Gastroesophageal sphincter (tissue), 4 donors: ENCODE data around the gene GP5. TPM values are rescaled to one million over a fixed set of nuclear protein-coding genes. Genes with fewer than 3 reads are reported as not detected.

Experiments
- ATAC-seq: fragments of 150-250 bp; one replicate; pipeline ENCODE4 v1.9.1; 2016; ENCODE audit warnings: mild to moderate bottlenecking, moderate library complexity
- H3K27ac ChIP-seq, 4 donors: fragments of 200-600 bp; sonication (generic) in 3 of 4; 1 replicate in 3 of 4; 2 replicates in 1 of 4; pipeline ENCODE4 v1.5.1; 2016 to 2019
- H3K27me3 ChIP-seq: fragments of 200-600 bp; sonication (generic); one replicate; pipeline ENCODE4 v1.5.1; 2019
- H3K36me3 ChIP-seq, 2 donors: fragments of 200-600 bp; sonication (generic); one replicate each; pipeline ENCODE4 v1.5.1; 2019; ENCODE audit warnings: control low read depth in 1 of 2
- H3K4me1 ChIP-seq, 3 donors: fragments of 200-600 bp; sonication (generic); 1 replicate in 2 of 3; 2 replicates in 1 of 3; pipeline ENCODE4 v1.5.1; 2016 to 2019; ENCODE audit warnings: control low read depth in 2 of 3
- H3K4me3 ChIP-seq, 2 donors: fragments of 200-600 bp; sonication (generic); one replicate each; pipeline ENCODE4 v1.5.1; 2019; ENCODE audit warnings: mild to moderate bottlenecking in 1 of 2, moderate library complexity in 1 of 2
- H3K9me3 ChIP-seq, 3 donors: fragments of 200-600 bp; sonication (generic); one replicate each; pipeline ENCODE4 v1.5.1; 2017 to 2019; ENCODE audit warnings: control low read depth in 2 of 3
- EP300 ChIP-seq: sonication (generic); formaldehyde crosslinking; IDR thresholded peaks from one replicate; pipeline ENCODE4 v1.6.1; 2017; ENCODE audit warnings: antibody characterized with exemption, mild to moderate bottlenecking
- POLR2A ChIP-seq, 2 donors: fragments of 450-650 bp; IDR thresholded peaks; one replicate each; pipeline ENCODE4 v1.6.1; 2017; ENCODE audit warnings: antibody characterized with exemption in 2 of 2, mild to moderate bottlenecking in 2 of 2, moderate library complexity in 1 of 2
- POLR2AphosphoS5 ChIP-seq: sonication (generic); formaldehyde crosslinking; IDR thresholded peaks from one replicate; pipeline ENCODE4 v1.6.1; 2017; ENCODE audit warnings: antibody characterized with exemption
- WGBS, 2 donors: methylation state at CpG; one replicate each; pipeline ENCODE4 v1.1.5; 2018; ENCODE audit warnings: low coverage in 1 of 2; 5-methylcytosine and 5-hydroxymethylcytosine counted together
- total RNA-seq, 4 donors: library from RNA; depleted of rRNA; stranded (reverse); fragments of >200 nt; gene quantifications; one replicate each; pipeline ENCODE4 v1.1.0, GENCODE V29; 2016
- TF ChIP-seq, protein P1 (sequence below), 4 experiments: fragments of 200-600 bp in 2 of 4; fragments of 450-650 bp in 2 of 4; sonication (generic) in 1 of 4; IDR thresholded peaks; one replicate each; pipeline ENCODE4 v1.5.1; 2017 to 2019; ENCODE audit warnings: antibody characterized with exemption in 4 of 4, mild to moderate bottlenecking in 2 of 4, moderate library complexity in 2 of 4

The GP5 gene
- total RNA-seq, 4 donors from 2014 or later, result 0.31 TPM; not detected in 3

- ATAC-seq, result no peak
- no peak for TF ChIP-seq POLR2AphosphoS5
- no peak for TF ChIP-seq EP300
- no peak for TF ChIP-seq POLR2A (IDR thresholded peaks at IDR 0.05)
- TF ChIP-seq, protein P1, sequence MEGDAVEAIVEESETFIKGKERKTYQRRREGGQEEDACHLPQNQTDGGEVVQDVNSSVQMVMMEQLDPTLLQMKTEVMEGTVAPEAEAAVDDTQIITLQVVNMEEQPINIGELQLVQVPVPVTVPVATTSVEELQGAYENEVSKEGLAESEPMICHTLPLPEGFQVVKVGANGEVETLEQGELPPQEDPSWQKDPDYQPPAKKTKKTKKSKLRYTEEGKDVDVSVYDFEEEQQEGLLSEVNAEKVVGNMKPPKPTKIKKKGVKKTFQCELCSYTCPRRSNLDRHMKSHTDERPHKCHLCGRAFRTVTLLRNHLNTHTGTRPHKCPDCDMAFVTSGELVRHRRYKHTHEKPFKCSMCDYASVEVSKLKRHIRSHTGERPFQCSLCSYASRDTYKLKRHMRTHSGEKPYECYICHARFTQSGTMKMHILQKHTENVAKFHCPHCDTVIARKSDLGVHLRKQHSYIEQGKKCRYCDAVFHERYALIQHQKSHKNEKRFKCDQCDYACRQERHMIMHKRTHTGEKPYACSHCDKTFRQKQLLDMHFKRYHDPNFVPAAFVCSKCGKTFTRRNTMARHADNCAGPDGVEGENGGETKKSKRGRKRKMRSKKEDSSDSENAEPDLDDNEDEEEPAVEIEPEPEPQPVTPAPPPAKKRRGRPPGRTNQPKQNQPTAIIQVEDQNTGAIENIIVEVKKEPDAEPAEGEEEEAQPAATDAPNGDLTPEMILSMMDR (IDR thresholded peaks at IDR 0.05), result no peak
- Histone ChIP-seq H3K27ac (no peak overlapping the region), H3K4me3 (no peak overlapping the region), H3K4me1 (no peaks in the 10 kb centered on the region), H3K36me3 (no peaks in the 10 kb centered on the region), H3K9me3 (no peaks in the 10 kb centered on the region), H3K27me3 (peaks cover 42% of the 10 kb centered on the region)
- 58 to 63% methylated on average over 6 to 15 of the region's 15 CpGs for WGBS, 2 donors
These were observed 23.4 kb downstream of the GP5 start for GRCh38 chr3:194375473-194376240.

DNA sequence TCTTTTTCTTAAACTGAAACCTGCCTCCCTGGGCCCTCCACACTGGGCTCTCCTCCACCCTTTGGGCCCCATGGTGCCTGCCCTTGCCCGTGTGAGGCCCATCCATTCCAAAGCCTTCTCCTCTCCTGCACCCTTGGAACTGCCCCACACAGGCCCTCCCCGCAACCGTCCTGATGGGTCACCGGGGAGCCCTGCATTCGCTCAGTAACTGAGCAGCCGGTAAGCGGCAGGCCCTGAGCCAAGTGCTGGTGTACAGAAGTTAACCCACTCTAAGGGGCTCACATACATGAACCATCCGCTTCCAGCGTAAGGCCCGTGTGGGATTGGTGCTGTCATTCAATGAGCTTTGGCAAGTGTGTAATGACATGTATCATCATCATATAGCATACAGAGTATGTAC is 24.1 kb downstream of the GP5 start:
- H3K27ac ChIP-seq, result no peak overlapping the region
- H3K36me3 ChIP-seq, result no peaks in the 10 kb centered on the region
- peaks cover 40% of the 10 kb centered on the region for H3K27me3 ChIP-seq
- ATAC-seq, result no peak
- no peaks in the 10 kb centered on the region for H3K9me3 ChIP-seq
- TF ChIP-seq EP300 (no peak), POLR2AphosphoS5 (no peak), POLR2A (IDR thresholded peaks at IDR 0.05) (no peak)
- TF ChIP-seq, protein P1 (IDR thresholded peaks at IDR 0.05), result no peak
- H3K4me3 ChIP-seq, result no peak overlapping the region
- 74 to 90% methylated on average over 2 to 5 of the region's 10 CpGs for WGBS, 2 donors
- H3K4me1 ChIP-seq, result no peaks in the 10 kb centered on the region

GRCh38 chr3:194373899-194374298 is 25.2 kb downstream of the GP5 start:
- WGBS, 2 donors, result 75 to 100% methylated on average over 1 to 6 of the region's 8 CpGs
- no peak overlapping the region for H3K4me3 ChIP-seq
- H3K4me1 ChIP-seq, result peaks cover 0 to 10% (median 0%) of the 10 kb centered on the region in 3 donors
- no peaks in the 10 kb centered on the region for H3K9me3 ChIP-seq
- no peak for ATAC-seq
- no peak overlapping the region for H3K27ac ChIP-seq
- H3K27me3 ChIP-seq, result peaks cover 39% of the 10 kb centered on the region
- no peaks in the 10 kb centered on the region for H3K36me3 ChIP-seq
- TF ChIP-seq POLR2AphosphoS5 (no peak), EP300 (no peak), POLR2A (IDR thresholded peaks at IDR 0.05) (no peak)
- TF ChIP-seq, protein P1 (IDR thresholded peaks at IDR 0.05), result no peak

GRCh38 chr3:194373028-194373427 is 26.0 kb downstream of the GP5 start:
- Histone ChIP-seq H3K4me1 (peaks cover 0 to 11% (median 0%) of the 10 kb centered on the region in 3 donors), H3K27ac (no peak overlapping the region), H3K36me3 (no peaks in the 10 kb centered on the region), H3K4me3 (no peak overlapping the region), H3K27me3 (peaks cover 39% of the 10 kb centered on the region), H3K9me3 (no peaks in the 10 kb centered on the region)
- no peak for TF ChIP-seq POLR2AphosphoS5
- no CpG with 5 or more reads among the region's 14 CpGs for WGBS, 2 donors
- ATAC-seq, result no peak

DNA sequence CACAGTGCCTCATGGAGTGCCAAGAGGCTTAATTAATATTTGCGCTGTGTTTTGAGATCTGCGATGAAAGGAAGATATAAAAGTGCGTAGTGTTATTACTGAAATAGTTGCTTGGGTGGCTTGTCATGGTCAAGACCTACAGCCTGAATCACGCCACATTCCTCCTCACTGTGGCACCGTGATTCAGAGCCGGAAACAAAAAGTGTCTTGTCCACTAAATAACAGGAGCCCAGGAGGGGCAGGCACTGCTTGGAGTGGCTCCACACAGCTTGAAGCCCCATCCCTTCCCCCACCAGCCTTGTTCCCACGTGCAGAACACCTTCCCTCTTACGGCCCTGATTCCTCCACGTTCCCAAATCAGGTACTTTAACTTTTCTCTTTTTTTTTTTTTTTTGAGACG is 28.3 kb downstream of the GP5 start:
- TF ChIP-seq POLR2A (IDR thresholded peaks at IDR 0.05) (no peak), POLR2AphosphoS5 (no peak), EP300 (no peak)
- TF ChIP-seq, protein P1 (IDR thresholded peaks at IDR 0.05), result no peak
- WGBS, 2 donors, result 60 to 93% methylated on average over 7 to 8 of the region's 10 CpGs
- no peaks in the 10 kb centered on the region for H3K36me3 ChIP-seq
- H3K27me3 ChIP-seq, result peaks cover 29% of the 10 kb centered on the region
- H3K27ac ChIP-seq, result no peak overlapping the region
- no peak overlapping the region for H3K4me3 ChIP-seq
- H3K4me1 ChIP-seq, result peaks cover 0 to 11% (median 0%) of the 10 kb centered on the region in 3 donors
- H3K9me3 ChIP-seq, result no peaks in the 10 kb centered on the region
- ATAC-seq, result no peak
